PC-3 (cell line): ENCODE results near the gene PDGFC. TPM values are rescaled to one million over a fixed set of nuclear protein-coding genes. Genes with fewer than 3 reads are reported as not detected.

ENCODE experiments used
- ATAC-seq: fragments of 200-7000 bp; cut with Tn5 transposase; 2 replicates; pipeline ENCODE4 v1.9.1; 2020; ENCODE audit warnings: mild to moderate bottlenecking, moderate library complexity
- BruUV-seq: library from RNA; stranded (reverse); fragments of 400-500 nt; replicated peaks from 2 replicates; lab custom pipeline; 2021; lab: Mats Ljungman, UMichigan
- CTCF ChIA-PET: fragments of 300-600 bp; sonication (Branson Sonifier 250); formaldehyde crosslinking; loops from one replicate; lab custom pipeline; 2022; ENCODE audit warnings: antibody characterized with exemption; lab: Charles Lee
- POLR2A ChIA-PET: fragments of 300-600 bp; sonication (Branson Sonifier 250); formaldehyde crosslinking; loops from one replicate; lab custom pipeline; 2022; ENCODE audit warnings: antibody characterized with exemption; ENCODE audit not compliant: unreplicated experiment; lab: Charles Lee
- DNase-seq: peaks from one replicate; pipeline ENCODE4 v3.0.0-alpha.2; 2015
- H2AFZ ChIP-seq: fragments of 300-600 bp; sonication (generic); 2 replicates; pipeline ENCODE4 v1.6.0; 2016; ENCODE audit warnings: antibody characterized with exemption, low read length
- H3F3A ChIP-seq: fragments of 300-600 bp; sonication (generic); one replicate; pipeline ENCODE4 v1.6.0; 2017; ENCODE audit warnings: antibody characterized with exemption, low read length, control low read depth, mild to moderate bottlenecking; ENCODE audit not compliant: unreplicated experiment
- H3K27ac ChIP-seq: fragments of 300-600 bp; sonication (generic); 2 replicates; pipeline ENCODE4 v1.5.1; 2016; ENCODE audit warnings: mild to moderate bottlenecking, low read length
- H3K27me3 ChIP-seq: fragments of 300-600 bp; sonication (generic); 2 replicates; pipeline ENCODE4 v1.6.1; 2016; ENCODE audit warnings: low read length, mixed read lengths
- H3K36me3 ChIP-seq: fragments of 300-600 bp; sonication (generic); 2 replicates; pipeline ENCODE4 v1.6.1; 2016; ENCODE audit warnings: low read depth, mixed run types, low read length, mixed read lengths
- H3K4me1 ChIP-seq: fragments of 300-600 bp; sonication (generic); 2 replicates; pipeline ENCODE4 v1.5.1; 2016; ENCODE audit warnings: low read length; ENCODE audit not compliant: insufficient read depth
- H3K4me2 ChIP-seq: fragments of 300-600 bp; sonication (generic); 2 replicates; pipeline ENCODE4 v1.6.0; 2016; ENCODE audit warnings: low read length
- H3K4me3 ChIP-seq: fragments of 300-600 bp; sonication (generic); 2 replicates; pipeline ENCODE4 v1.5.1; 2016; ENCODE audit warnings: mild to moderate bottlenecking, low read length, mixed read lengths
- H3K79me2 ChIP-seq: fragments of 300-600 bp; sonication (generic); 2 replicates; pipeline ENCODE4 v1.6.1; 2017; ENCODE audit warnings: low read length, mixed read lengths
- H3K9ac ChIP-seq: fragments of 300-600 bp; sonication (generic); 2 replicates; pipeline ENCODE4 v1.6.0; 2016; ENCODE audit warnings: mild to moderate bottlenecking, low read length
- H3K9me2 ChIP-seq: fragments of 300-600 bp; sonication (generic); replicated peaks from 2 replicates; pipeline ENCODE4 v1.6.1; 2016; ENCODE audit warnings: mixed run types, low read length, mixed read lengths
- H3K9me3 ChIP-seq: fragments of 300-600 bp; sonication (generic); 2 replicates; pipeline ENCODE4 v1.6.1; 2016; ENCODE audit warnings: low read length, mixed read lengths
- H4K20me1 ChIP-seq: fragments of 300-600 bp; sonication (generic); 2 replicates; pipeline ENCODE4 v1.6.1; 2016; ENCODE audit warnings: low read length, mixed read lengths
- CTCF ChIP-seq: fragments of 300-600 bp; sonication (generic); conservative IDR thresholded peaks from 2 replicates; pipeline ENCODE4 v1.5.1; 2017; ENCODE audit warnings: antibody characterized with exemption, low read depth, mild to moderate bottlenecking, low read length
- EZH2 ChIP-seq: fragments of 300-600 bp; sonication (generic); IDR thresholded peaks from one replicate; pipeline ENCODE4 v1.6.1; 2017; ENCODE audit warnings: antibody characterized with exemption, mild to moderate bottlenecking, low read length; ENCODE audit not compliant: unreplicated experiment
- EZH2phosphoT487 ChIP-seq: fragments of 300-600 bp; sonication (generic); IDR thresholded peaks from 2 replicates; pipeline ENCODE4 v1.6.1; 2018; ENCODE audit warnings: mild to moderate bottlenecking, antibody characterized with exemption, low read length, borderline replicate concordance
- intact Hi-C: fragments of 100-400 bp; cut with micrococcal nuclease; formaldehyde crosslinking; loops from 2 replicates; pipeline ENCODE4 v1.9.0; 2023
- total RNA-seq: library from RNA; depleted of rRNA; stranded (reverse); fragments of >200 nt; gene quantifications from 2 replicates; pipeline ENCODE4 v1.2.3, GENCODE V29; 2014

The PDGFC gene
- total RNA-seq, 1 experiment from 2014 or later = 23.0 TPM

- H4K20me1 ChIP-seq = no peaks in the 10 kb centered on the region
- no peaks in the 10 kb centered on the region for H3K36me3 ChIP-seq
- no peaks in the 10 kb centered on the region for H3K27me3 ChIP-seq
- no peak overlapping the region for H3K27ac ChIP-seq
- no peak overlapping the region for H3K4me2 ChIP-seq
- ATAC-seq = no peak
- H3K4me1 ChIP-seq = no peaks in the 10 kb centered on the region
- CTCF ChIA-PET = no interaction called here
- no peaks in the 10 kb centered on the region for H3K9me3 ChIP-seq
- H3F3A ChIP-seq = no peaks in the 10 kb centered on the region
- no peak for TF ChIP-seq CTCF
- TF ChIP-seq EZH2 = no peak
- TF ChIP-seq EZH2phosphoT487 = no peak
- no peak for DNase-seq
- intact Hi-C loops = no loop called here
- no peak overlapping the region for H3K4me3 ChIP-seq
- peaks cover 9% of the 10 kb centered on the region for H3K79me2 ChIP-seq
- POLR2A ChIA-PET = no interaction called here
- no TSS peak for BruUV-seq
- no peaks in the 10 kb centered on the region for H3K9me2 ChIP-seq
- H2AFZ ChIP-seq = no peak overlapping the region
- H3K9ac ChIP-seq = no peak overlapping the region
Measured at GRCh38 chr4:156858071-156858470, 113.5 kb downstream of the PDGFC start.

GRCh38 chr4:156838761-156839160 is 132.8 kb downstream of the PDGFC start:
- TF ChIP-seq EZH2 = no peak
- TF ChIP-seq EZH2phosphoT487 = no peak
- no peak for TF ChIP-seq CTCF
- H3K79me2 ChIP-seq = no peaks in the 10 kb centered on the region
- no peaks in the 10 kb centered on the region for H3K9me2 ChIP-seq

GRCh38 chr4:156837625-156838345 is 133.8 kb downstream of the PDGFC start:
- Histone ChIP-seq H3K79me2 (no peaks in the 10 kb centered on the region), H3K4me3 (no peak overlapping the region), H3K27ac (no peak overlapping the region), H3K27me3 (no peaks in the 10 kb centered on the region), H3K9me3 (peaks cover 6% of the 10 kb centered on the region; the same call in 1 of the 2 replicates), H3K9me2 (no peaks in the 10 kb centered on the region), H3K36me3 (peaks cover 12% of the 10 kb centered on the region), H4K20me1 (no peaks in the 10 kb centered on the region), H3K9ac (no peak overlapping the region), H3K4me1 (no peaks in the 10 kb centered on the region), H3K4me2 (no peak overlapping the region), H2AFZ (no peak overlapping the region), H3F3A (no peaks in the 10 kb centered on the region)
- no TSS peak for BruUV-seq
- intact Hi-C loops = no loop called here
- ChIA-PET POLR2A (no interaction called here), CTCF (no interaction called here)
- TF ChIP-seq EZH2 (no peak), CTCF (no peak), EZH2phosphoT487 (no peak)
- ATAC-seq = no peak
- no peak for DNase-seq

More at GRCh38 chr4:156838761-156839160, 132.8 kb downstream of the PDGFC start:
- POLR2A ChIA-PET = no interaction called here
- no peaks in the 10 kb centered on the region for H3K27me3 ChIP-seq
- H3K9ac ChIP-seq = no peak overlapping the region
- no TSS peak for BruUV-seq
- CTCF ChIA-PET = no interaction called here
- peaks cover 6% of the 10 kb centered on the region; the same call in 1 of the 2 replicates for H3K9me3 ChIP-seq
- no peak overlapping the region for H3K27ac ChIP-seq
- no peaks in the 10 kb centered on the region for H3K4me1 ChIP-seq
- no peak for DNase-seq
- no peak for ATAC-seq
- no peak overlapping the region for H2AFZ ChIP-seq
- no peaks in the 10 kb centered on the region for H3F3A ChIP-seq
- H3K4me2 ChIP-seq = no peak overlapping the region
- H4K20me1 ChIP-seq = no peaks in the 10 kb centered on the region
- H3K36me3 ChIP-seq = peaks cover 12% of the 10 kb centered on the region
- no peak overlapping the region for H3K4me3 ChIP-seq
- intact Hi-C loops = no loop called here
